Esophagus muscularis mucosa (tissue), 4 donors: ENCODE measurements around the gene TMEM161A.

Experiments
- EP300 ChIP-seq: sonication (generic); formaldehyde crosslinking; IDR thresholded peaks from one replicate; pipeline ENCODE4 v1.6.1; 2017; ENCODE audit warnings: antibody characterized with exemption
- POLR2AphosphoS5 ChIP-seq, 2 donors: sonication (generic); formaldehyde crosslinking; IDR thresholded peaks; one replicate each; pipeline ENCODE4 v1.6.1; 2017; ENCODE audit warnings: antibody characterized with exemption in 2 of 2
- TF ChIP-seq, protein P1 (sequence below), 3 experiments: fragments of 200-600 bp in 2 of 3; fragments of 450-650 bp in 1 of 3; sonication (generic) in 2 of 3; IDR thresholded peaks; one replicate each; pipeline ENCODE4 v1.5.1; 2017 to 2019; ENCODE audit warnings: antibody characterized with exemption in 3 of 3, mild to moderate bottlenecking in 2 of 3, moderate library complexity in 1 of 3

DNA sequence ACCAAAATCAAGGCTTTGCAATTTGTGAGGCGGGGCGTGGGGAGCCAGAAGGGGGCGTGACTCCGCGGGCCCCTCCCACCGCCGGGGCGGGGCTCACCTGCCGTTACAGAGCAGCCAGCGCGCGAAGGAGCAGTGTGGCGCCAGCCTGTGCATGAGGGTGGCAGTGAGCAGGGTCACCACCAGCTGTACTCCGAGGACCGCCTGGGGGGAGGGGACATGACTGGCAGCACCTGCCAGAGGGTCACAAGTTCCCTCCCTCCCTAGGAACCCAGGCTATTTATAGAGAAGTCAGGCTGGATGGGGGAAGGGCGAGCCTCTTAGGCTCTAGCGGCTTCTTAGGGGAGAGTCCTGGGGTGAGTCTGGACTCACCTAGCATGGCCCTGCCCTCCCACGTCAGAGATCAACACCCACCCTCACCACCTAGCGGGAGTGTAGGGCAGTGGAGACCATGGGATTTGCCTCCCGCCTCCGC, 3.6 kb downstream of the TMEM161A start:
- TF ChIP-seq EP300: no peak
- TF ChIP-seq, protein P1, sequence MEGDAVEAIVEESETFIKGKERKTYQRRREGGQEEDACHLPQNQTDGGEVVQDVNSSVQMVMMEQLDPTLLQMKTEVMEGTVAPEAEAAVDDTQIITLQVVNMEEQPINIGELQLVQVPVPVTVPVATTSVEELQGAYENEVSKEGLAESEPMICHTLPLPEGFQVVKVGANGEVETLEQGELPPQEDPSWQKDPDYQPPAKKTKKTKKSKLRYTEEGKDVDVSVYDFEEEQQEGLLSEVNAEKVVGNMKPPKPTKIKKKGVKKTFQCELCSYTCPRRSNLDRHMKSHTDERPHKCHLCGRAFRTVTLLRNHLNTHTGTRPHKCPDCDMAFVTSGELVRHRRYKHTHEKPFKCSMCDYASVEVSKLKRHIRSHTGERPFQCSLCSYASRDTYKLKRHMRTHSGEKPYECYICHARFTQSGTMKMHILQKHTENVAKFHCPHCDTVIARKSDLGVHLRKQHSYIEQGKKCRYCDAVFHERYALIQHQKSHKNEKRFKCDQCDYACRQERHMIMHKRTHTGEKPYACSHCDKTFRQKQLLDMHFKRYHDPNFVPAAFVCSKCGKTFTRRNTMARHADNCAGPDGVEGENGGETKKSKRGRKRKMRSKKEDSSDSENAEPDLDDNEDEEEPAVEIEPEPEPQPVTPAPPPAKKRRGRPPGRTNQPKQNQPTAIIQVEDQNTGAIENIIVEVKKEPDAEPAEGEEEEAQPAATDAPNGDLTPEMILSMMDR (IDR thresholded peaks at IDR 0.05): no peak
- no peak for TF ChIP-seq POLR2AphosphoS5 (IDR thresholded peaks at IDR 0.05)
